ENCODE measurements around the gene SPACA4. TPM values are rescaled to one million over a fixed set of nuclear protein-coding genes. Genes with fewer than 3 reads are reported as not detected.

SPACA4 gene
- total RNA-seq, 1 donor from 2014 or later = under 0.01 TPM

- TF ChIP-seq CTCF (IDR thresholded peaks at IDR 0.05; ENCODE audit: insufficient read depth, low read length, severe bottlenecking) = no peak
- FAIRE-seq (no peak), DNase-seq (ENCODE audit: low read depth) (no peak)
- Histone ChIP-seq H3K27me3 (ENCODE audit: control insufficient read depth, insufficient read depth, low read length) (no peaks in the 10 kb centered on the region), H3K36me3 (ENCODE audit: control insufficient read depth, insufficient read depth, low read length) (no peaks in the 10 kb centered on the region), H3K4me3 (ENCODE audit: low read depth, low read length) (no peak overlapping the region)
Observed at GRCh38 chr19:48607359-48607755, 815 bp downstream of the SPACA4 start.

GRCh38 chr19:48608798-48609263 is 2.3 kb downstream of the SPACA4 start:
- peak; percentile 65 for TF ChIP-seq CTCF (IDR thresholded peaks at IDR 0.05; ENCODE audit: insufficient read depth, low read length, severe bottlenecking)
- peak; percentile 39 for DNase-seq (ENCODE audit: low read depth)
- Histone ChIP-seq H3K36me3 (ENCODE audit: control insufficient read depth, insufficient read depth, low read length) (peaks cover 1% of the 10 kb centered on the region), H3K4me3 (ENCODE audit: low read depth, low read length) (no peak overlapping the region), H3K27me3 (ENCODE audit: control insufficient read depth, insufficient read depth, low read length) (no peaks in the 10 kb centered on the region)
- no peak for FAIRE-seq

GRCh38 chr19:48609571-48610108 is 3.1 kb downstream of the SPACA4 start:
- no peak overlapping the region for H3K4me3 ChIP-seq (ENCODE audit: low read depth, low read length)
- FAIRE-seq (no peak), DNase-seq (ENCODE audit: low read depth) (no peak)
- H3K27me3 ChIP-seq (ENCODE audit: control insufficient read depth, insufficient read depth, low read length) = no peaks in the 10 kb centered on the region
- H3K36me3 ChIP-seq (ENCODE audit: control insufficient read depth, insufficient read depth, low read length) = peaks cover 1% of the 10 kb centered on the region
- no peak for TF ChIP-seq CTCF (IDR thresholded peaks at IDR 0.05; ENCODE audit: insufficient read depth, low read length, severe bottlenecking)

GRCh38 chr19:48611872-48612271 is 5.3 kb downstream of the SPACA4 start:
- no peak for TF ChIP-seq CTCF (IDR thresholded peaks at IDR 0.05; ENCODE audit: insufficient read depth, low read length, severe bottlenecking)
- DNase-seq (ENCODE audit: low read depth) (no peak), FAIRE-seq (no peak)
- H3K27me3 ChIP-seq (ENCODE audit: control insufficient read depth, insufficient read depth, low read length) = no peaks in the 10 kb centered on the region
- H3K4me3 ChIP-seq (ENCODE audit: low read depth, low read length) = no peak overlapping the region
- H3K36me3 ChIP-seq (ENCODE audit: control insufficient read depth, insufficient read depth, low read length) = peaks cover 17% of the 10 kb centered on the region

GRCh38 chr19:48613024-48613851 is 6.7 kb downstream of the SPACA4 start:
- no peak for TF ChIP-seq CTCF (IDR thresholded peaks at IDR 0.05; ENCODE audit: insufficient read depth, low read length, severe bottlenecking)
- no peak for DNase-seq (ENCODE audit: low read depth)
- Histone ChIP-seq H3K27me3 (ENCODE audit: control insufficient read depth, insufficient read depth, low read length) (no peaks in the 10 kb centered on the region), H3K4me3 (ENCODE audit: low read depth, low read length) (no peak overlapping the region), H3K36me3 (ENCODE audit: control insufficient read depth, insufficient read depth, low read length) (peaks cover 28% of the 10 kb centered on the region)
- FAIRE-seq = no peak

Data from bronchial epithelial cell (primary cell).